Measurements from ENCODE around the gene NXPH2.

DNA sequence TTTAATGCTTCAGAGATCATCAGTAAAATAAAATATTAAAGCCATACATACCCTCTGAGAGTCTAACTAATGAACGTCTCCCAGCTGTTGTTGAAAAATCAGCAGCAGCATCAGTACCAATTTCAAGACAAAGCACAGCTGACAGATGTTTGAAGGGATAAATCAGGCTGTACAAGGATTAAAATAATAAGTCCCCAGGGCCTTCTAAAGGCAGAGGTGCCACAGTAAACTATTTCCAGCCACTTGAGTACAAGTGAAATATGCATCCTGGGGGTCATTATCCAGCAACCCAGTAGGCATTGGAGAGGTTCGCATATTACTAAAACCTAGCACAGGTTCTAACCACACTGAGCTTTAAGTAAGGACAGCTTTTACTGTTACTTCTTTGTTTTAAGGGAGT is 76.9 kb downstream of the NXPH2 start:
- TF ChIP-seq CTCF (IDR thresholded peaks at IDR 0.05; ENCODE audit: low read depth, low read length) (no peak), EZH2phosphoT487 (IDR thresholded peaks at IDR 0.05; ENCODE audit: low read depth) (no peak)

Data from OCI-LY3 (cell line).